ENCODE data around the gene CNTNAP3B. TPM values are rescaled to one million over a fixed set of nuclear protein-coding genes. Genes with fewer than 3 reads are reported as not detected.
"Not testable (repeated sequence)": the region's sequence is repeated elsewhere in the genome, so short reads cannot be mapped to it uniquely, and the experiment has no call there.

The CNTNAP3B gene
- total and polyA plus RNA-seq, 8 donors: 0.76 to 2.7 (median 1.9) TPM

GRCh38 chr9:41941738-41942137 lies 187.5 kb downstream of the CNTNAP3B start:
- FAIRE-seq; intact Hi-C loops (cut with DNase I); ATAC-seq; DNase-seq; H3K4me3 ChIP-seq; H3K36me3 ChIP-seq; H3K27ac ChIP-seq; H3K27me3 ChIP-seq; H3K9me3 ChIP-seq; H3K4me1 ChIP-seq: not testable (repeated sequence)
- WGBS, 2 donors: 63 to 64% methylated on average over 2 of the region's 3 CpGs

DNA sequence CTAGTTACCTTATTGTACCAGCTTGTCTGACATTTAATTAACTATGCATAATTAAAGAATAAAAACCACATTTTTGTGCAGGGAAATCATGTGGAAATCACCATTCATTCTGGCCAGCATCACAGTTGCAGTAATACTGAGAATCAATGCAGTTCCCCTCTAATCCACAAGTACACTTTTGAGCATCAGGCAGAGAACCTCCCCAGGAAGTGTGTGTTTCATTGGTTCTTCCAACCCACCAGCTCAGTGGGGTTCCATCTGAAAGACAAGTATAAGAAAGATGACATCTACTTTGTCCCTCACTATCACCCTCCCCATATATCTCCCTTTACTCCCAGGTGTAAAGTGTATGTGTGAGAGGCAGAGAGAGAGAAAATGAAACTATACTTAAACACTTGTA lies 191.1 kb downstream of the CNTNAP3B start:
- H3K9me3 ChIP-seq; DNase-seq; H3K27me3 ChIP-seq; H3K36me3 ChIP-seq; ATAC-seq; H3K4me3 ChIP-seq; H3K27ac ChIP-seq; FAIRE-seq; H3K4me1 ChIP-seq; intact Hi-C loops (cut with DNase I): not testable (repeated sequence)

DNA sequence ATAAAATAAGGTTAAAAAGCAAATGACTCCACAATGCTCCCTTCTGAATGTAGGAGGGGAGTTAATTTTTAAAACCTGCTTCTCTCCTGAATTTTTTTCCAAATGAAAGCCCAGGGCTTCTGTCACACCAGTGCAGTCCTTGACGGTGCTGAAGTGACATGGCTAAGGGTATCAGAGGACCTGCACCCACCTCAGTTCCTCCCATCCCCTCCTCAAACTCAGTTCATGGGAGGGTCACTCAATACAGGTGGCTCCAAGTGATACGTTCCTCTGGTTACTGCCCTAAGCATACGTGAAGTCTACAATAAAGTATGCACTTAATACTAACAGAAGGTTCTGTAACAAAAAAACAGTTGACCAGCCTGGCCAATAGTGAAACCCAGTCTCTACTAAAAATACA lies 193.5 kb downstream of the CNTNAP3B start:
- H3K9me3 ChIP-seq; H3K27me3 ChIP-seq; intact Hi-C loops (cut with DNase I); H3K27ac ChIP-seq; H3K36me3 ChIP-seq; H3K4me3 ChIP-seq; FAIRE-seq; DNase-seq; ATAC-seq; H3K4me1 ChIP-seq: not testable (repeated sequence)
- 50 to 67% methylated on average over 3 of the region's 3 CpGs for WGBS, 2 donors

- ATAC-seq; H3K4me3 ChIP-seq; DNase-seq; H3K9me3 ChIP-seq; H3K27me3 ChIP-seq; intact Hi-C loops (cut with DNase I); FAIRE-seq; H3K36me3 ChIP-seq; H3K27ac ChIP-seq; H3K4me1 ChIP-seq: not testable (repeated sequence)
- WGBS, 2 donors: 60 to 78% methylated on average over 4 to 5 of the region's 6 CpGs
Measured at GRCh38 chr9:41929172-41929571, 200.1 kb downstream of the CNTNAP3B start.

- ATAC-seq; H3K9me3 ChIP-seq; H3K36me3 ChIP-seq; FAIRE-seq; H3K27me3 ChIP-seq; H3K4me1 ChIP-seq; DNase-seq; H3K27ac ChIP-seq; intact Hi-C loops (cut with DNase I); H3K4me3 ChIP-seq: not testable (repeated sequence)
- 0 to 93% methylated on average over 1 of the region's 1 CpG for WGBS, 2 donors
Measured at GRCh38 chr9:41917374-41917773, 211.9 kb downstream of the CNTNAP3B start.

DNA sequence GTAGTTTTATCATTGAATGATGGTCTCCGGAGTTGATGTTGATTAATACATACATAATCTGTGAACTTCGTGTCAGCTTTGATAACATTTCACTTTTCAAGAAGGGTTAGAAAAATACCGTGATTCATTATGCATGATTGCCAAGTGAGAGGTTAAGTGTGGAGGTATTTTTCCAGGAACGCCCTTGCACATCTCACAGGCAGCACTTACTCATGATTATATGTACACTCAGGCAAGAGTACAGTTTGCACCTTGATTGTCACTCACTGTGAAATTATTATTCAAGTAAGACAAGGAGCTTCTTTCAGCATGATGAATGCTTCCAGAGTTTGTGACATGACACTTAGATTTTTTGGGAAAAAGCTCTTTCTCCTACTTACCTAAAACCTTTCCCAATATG lies 223.7 kb downstream of the CNTNAP3B start:
- H3K27me3 ChIP-seq; H3K36me3 ChIP-seq; H3K9me3 ChIP-seq; FAIRE-seq; H3K27ac ChIP-seq; DNase-seq; H3K4me1 ChIP-seq; H3K4me3 ChIP-seq; intact Hi-C loops (cut with DNase I); ATAC-seq: not testable (repeated sequence)
- no CpG with 5 or more reads among the region's 4 CpGs for WGBS, 2 donors

- WGBS, 2 donors: no CpG with 5 or more reads among the region's 6 CpGs
- H3K27me3 ChIP-seq; DNase-seq; FAIRE-seq; H3K4me3 ChIP-seq; ATAC-seq; intact Hi-C loops (cut with DNase I); H3K27ac ChIP-seq; H3K4me1 ChIP-seq; H3K36me3 ChIP-seq; H3K9me3 ChIP-seq: not testable (repeated sequence)
Measured at GRCh38 chr9:41902762-41903161, 226.5 kb downstream of the CNTNAP3B start.

DNA sequence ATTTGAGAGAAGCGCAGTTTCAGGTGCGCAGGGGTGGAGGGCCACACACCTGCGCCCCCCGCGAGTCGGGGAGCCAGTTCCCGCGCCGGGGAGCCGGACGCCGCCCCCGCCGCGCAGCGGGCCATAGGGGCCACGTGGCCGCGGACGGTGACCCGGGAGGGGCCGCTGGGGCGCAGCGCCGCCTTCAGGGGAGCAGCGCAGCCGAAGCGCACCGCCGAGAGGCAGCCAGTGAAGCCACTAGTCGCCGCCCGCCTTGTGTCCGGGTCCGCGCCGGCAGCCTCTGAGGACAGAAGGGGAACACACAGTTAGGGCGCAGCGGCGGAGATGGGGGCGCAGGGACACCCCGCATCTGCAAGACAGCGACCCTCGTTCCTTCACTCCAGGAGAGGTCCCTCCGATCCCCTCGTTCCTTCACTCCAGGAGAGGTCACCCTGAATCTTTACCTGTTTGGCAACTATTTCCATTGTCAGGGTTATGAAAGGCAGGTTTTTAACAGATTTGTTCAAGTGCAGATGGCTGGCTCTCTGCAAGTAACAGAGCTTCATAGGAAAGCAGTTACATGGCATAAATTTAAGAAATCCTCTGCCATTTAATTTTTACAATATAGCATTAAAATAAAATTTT lies 230.4 kb downstream of the CNTNAP3B start:
- H3K9me3 ChIP-seq; DNase-seq; H3K27ac ChIP-seq; intact Hi-C loops (cut with DNase I); H3K36me3 ChIP-seq; H3K4me1 ChIP-seq; H3K27me3 ChIP-seq; H3K4me3 ChIP-seq; FAIRE-seq: not testable (repeated sequence)
- no CpG with 5 or more reads among the region's 46 CpGs for WGBS, 2 donors
- peak in 3 of 4 donors; percentile 56 to 98 (median 74) for ATAC-seq

- ATAC-seq; H3K4me3 ChIP-seq; intact Hi-C loops (cut with DNase I); DNase-seq; H3K27ac ChIP-seq; H3K27me3 ChIP-seq; H3K4me1 ChIP-seq; H3K9me3 ChIP-seq; FAIRE-seq; H3K36me3 ChIP-seq: not testable (repeated sequence)
- WGBS, 2 donors: no CpG with 5 or more reads among the region's 5 CpGs
Measured at GRCh38 chr9:41874557-41874956, 254.7 kb downstream of the CNTNAP3B start.

- FAIRE-seq; H3K36me3 ChIP-seq; intact Hi-C loops (cut with DNase I); H3K9me3 ChIP-seq; DNase-seq; H3K4me3 ChIP-seq; H3K27me3 ChIP-seq; H3K27ac ChIP-seq; ATAC-seq; H3K4me1 ChIP-seq: not testable (repeated sequence)
- WGBS, 2 donors: no CpG with 5 or more reads among the region's 2 CpGs
Measured at GRCh38 chr9:41855422-41855821, 273.8 kb downstream of the CNTNAP3B start.

- no CpG with 5 or more reads among the region's 9 CpGs for WGBS, 2 donors
- peak; percentile 84 to 92 (median 88) for ATAC-seq
- DNase-seq; H3K4me1 ChIP-seq; FAIRE-seq; intact Hi-C loops (cut with DNase I); H3K27me3 ChIP-seq; H3K9me3 ChIP-seq; H3K4me3 ChIP-seq; H3K27ac ChIP-seq; H3K36me3 ChIP-seq: not testable (repeated sequence)
Measured at GRCh38 chr9:41851848-41852740, 277.1 kb downstream of the CNTNAP3B start.

- H3K27ac ChIP-seq; H3K4me3 ChIP-seq; H3K4me1 ChIP-seq; H3K27me3 ChIP-seq; DNase-seq; intact Hi-C loops (cut with DNase I); H3K9me3 ChIP-seq; FAIRE-seq; ATAC-seq; H3K36me3 ChIP-seq: not testable (repeated sequence)
- no CpG with 5 or more reads among the region's 7 CpGs for WGBS, 2 donors
Measured at GRCh38 chr9:41847829-41848228, 281.4 kb downstream of the CNTNAP3B start.
